ENCODE data around the gene TEAD1. TPM values are rescaled to one million over a fixed set of nuclear protein-coding genes. Genes with fewer than 3 reads are reported as not detected.

The TEAD1 gene
- polyA plus RNA-seq, 1 donor from 2014 or later: 12.2 TPM

- no peak overlapping the region for H3K4me2 ChIP-seq (ENCODE audit: low read length)
These were observed 269.1 kb downstream of the TEAD1 start for GRCh38 chr11:12943311-12943710.

GRCh38 chr11:12944889-12945288, 270.7 kb downstream of the TEAD1 start:
- Histone ChIP-seq H3K9ac (ENCODE audit: low read length) (no peak overlapping the region), H3K4me2 (ENCODE audit: low read length) (no peak overlapping the region), H3K36me3 (ENCODE audit: insufficient read depth, low read length) (peaks cover 6% of the 10 kb centered on the region), H3K9me3 (ENCODE audit: low read length) (no peaks in the 10 kb centered on the region), H3K4me3 (ENCODE audit: low read length) (no peak overlapping the region), H3K27me3 (ENCODE audit: insufficient read depth, low read depth, low read length) (no peaks in the 10 kb centered on the region), H2AFZ (ENCODE audit: low read depth, low read length) (no peak overlapping the region), H3K27ac (ENCODE audit: low read length) (no peak overlapping the region), H3F3A (ENCODE audit: insufficient read depth, low read length, poor library complexity, severe bottlenecking) (no peaks in the 10 kb centered on the region), H3K79me2 (replicated peaks; ENCODE audit: insufficient read depth, low read length) (no peaks in the 10 kb centered on the region), H4K20me1 (ENCODE audit: insufficient read depth) (no peaks in the 10 kb centered on the region), H3K9me2 (ENCODE audit: insufficient read depth, low read length) (no peaks in the 10 kb centered on the region)
- TF ChIP-seq, protein P1, sequence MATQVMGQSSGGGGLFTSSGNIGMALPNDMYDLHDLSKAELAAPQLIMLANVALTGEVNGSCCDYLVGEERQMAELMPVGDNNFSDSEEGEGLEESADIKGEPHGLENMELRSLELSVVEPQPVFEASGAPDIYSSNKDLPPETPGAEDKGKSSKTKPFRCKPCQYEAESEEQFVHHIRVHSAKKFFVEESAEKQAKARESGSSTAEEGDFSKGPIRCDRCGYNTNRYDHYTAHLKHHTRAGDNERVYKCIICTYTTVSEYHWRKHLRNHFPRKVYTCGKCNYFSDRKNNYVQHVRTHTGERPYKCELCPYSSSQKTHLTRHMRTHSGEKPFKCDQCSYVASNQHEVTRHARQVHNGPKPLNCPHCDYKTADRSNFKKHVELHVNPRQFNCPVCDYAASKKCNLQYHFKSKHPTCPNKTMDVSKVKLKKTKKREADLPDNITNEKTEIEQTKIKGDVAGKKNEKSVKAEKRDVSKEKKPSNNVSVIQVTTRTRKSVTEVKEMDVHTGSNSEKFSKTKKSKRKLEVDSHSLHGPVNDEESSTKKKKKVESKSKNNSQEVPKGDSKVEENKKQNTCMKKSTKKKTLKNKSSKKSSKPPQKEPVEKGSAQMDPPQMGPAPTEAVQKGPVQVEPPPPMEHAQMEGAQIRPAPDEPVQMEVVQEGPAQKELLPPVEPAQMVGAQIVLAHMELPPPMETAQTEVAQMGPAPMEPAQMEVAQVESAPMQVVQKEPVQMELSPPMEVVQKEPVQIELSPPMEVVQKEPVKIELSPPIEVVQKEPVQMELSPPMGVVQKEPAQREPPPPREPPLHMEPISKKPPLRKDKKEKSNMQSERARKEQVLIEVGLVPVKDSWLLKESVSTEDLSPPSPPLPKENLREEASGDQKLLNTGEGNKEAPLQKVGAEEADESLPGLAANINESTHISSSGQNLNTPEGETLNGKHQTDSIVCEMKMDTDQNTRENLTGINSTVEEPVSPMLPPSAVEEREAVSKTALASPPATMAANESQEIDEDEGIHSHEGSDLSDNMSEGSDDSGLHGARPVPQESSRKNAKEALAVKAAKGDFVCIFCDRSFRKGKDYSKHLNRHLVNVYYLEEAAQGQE (IDR thresholded peaks at IDR 0.05; ENCODE audit: borderline replicate concordance): no peak
- TF ChIP-seq EP300 (conservative IDR thresholded peaks at IDR 0.05; ENCODE audit: poor library complexity, severe bottlenecking) (no peak), SMC3 (conservative IDR thresholded peaks at IDR 0.05; ENCODE audit: poor library complexity) (no peak), RAD21 (conservative IDR thresholded peaks at IDR 0.05) (no peak), POLR2AphosphoS5 (IDR thresholded peaks at IDR 0.05) (no peak), MXI1 (conservative IDR thresholded peaks at IDR 0.05; ENCODE audit: poor library complexity, severe bottlenecking) (no peak), TAF1 (IDR thresholded peaks at IDR 0.05; ENCODE audit: low read depth) (no peak)
- TF ChIP-seq, protein P2, sequence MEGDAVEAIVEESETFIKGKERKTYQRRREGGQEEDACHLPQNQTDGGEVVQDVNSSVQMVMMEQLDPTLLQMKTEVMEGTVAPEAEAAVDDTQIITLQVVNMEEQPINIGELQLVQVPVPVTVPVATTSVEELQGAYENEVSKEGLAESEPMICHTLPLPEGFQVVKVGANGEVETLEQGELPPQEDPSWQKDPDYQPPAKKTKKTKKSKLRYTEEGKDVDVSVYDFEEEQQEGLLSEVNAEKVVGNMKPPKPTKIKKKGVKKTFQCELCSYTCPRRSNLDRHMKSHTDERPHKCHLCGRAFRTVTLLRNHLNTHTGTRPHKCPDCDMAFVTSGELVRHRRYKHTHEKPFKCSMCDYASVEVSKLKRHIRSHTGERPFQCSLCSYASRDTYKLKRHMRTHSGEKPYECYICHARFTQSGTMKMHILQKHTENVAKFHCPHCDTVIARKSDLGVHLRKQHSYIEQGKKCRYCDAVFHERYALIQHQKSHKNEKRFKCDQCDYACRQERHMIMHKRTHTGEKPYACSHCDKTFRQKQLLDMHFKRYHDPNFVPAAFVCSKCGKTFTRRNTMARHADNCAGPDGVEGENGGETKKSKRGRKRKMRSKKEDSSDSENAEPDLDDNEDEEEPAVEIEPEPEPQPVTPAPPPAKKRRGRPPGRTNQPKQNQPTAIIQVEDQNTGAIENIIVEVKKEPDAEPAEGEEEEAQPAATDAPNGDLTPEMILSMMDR (IDR thresholded peaks at IDR 0.05; ENCODE audit: poor library complexity, severe bottlenecking): no peak

More at GRCh38 chr11:12943311-12943710, 269.1 kb downstream of the TEAD1 start:
- Histone ChIP-seq H3F3A (ENCODE audit: insufficient read depth, low read length, poor library complexity, severe bottlenecking) (no peaks in the 10 kb centered on the region), H3K9me3 (ENCODE audit: low read length) (no peaks in the 10 kb centered on the region), H2AFZ (ENCODE audit: low read depth, low read length) (no peak overlapping the region), H3K4me3 (ENCODE audit: low read length) (no peak overlapping the region), H3K27me3 (ENCODE audit: insufficient read depth, low read depth, low read length) (no peaks in the 10 kb centered on the region), H3K79me2 (replicated peaks; ENCODE audit: insufficient read depth, low read length) (no peaks in the 10 kb centered on the region), H4K20me1 (ENCODE audit: insufficient read depth) (no peaks in the 10 kb centered on the region), H3K9ac (ENCODE audit: low read length) (no peak overlapping the region), H3K9me2 (ENCODE audit: insufficient read depth, low read length) (no peaks in the 10 kb centered on the region), H3K36me3 (ENCODE audit: insufficient read depth, low read length) (peaks cover 6% of the 10 kb centered on the region), H3K27ac (ENCODE audit: low read length) (no peak overlapping the region)
- TF ChIP-seq, protein P2 (IDR thresholded peaks at IDR 0.05; ENCODE audit: poor library complexity, severe bottlenecking): no peak
- no peak for TF ChIP-seq TAF1 (IDR thresholded peaks at IDR 0.05; ENCODE audit: low read depth)
- TF ChIP-seq MXI1 (conservative IDR thresholded peaks at IDR 0.05; ENCODE audit: poor library complexity, severe bottlenecking): no peak
- no peak for TF ChIP-seq RAD21 (conservative IDR thresholded peaks at IDR 0.05)

All from neural cell (in vitro differentiated cells).